Renal cortex interstitium (tissue), 11 donors: ENCODE results near the gene GDPD3. TPM values are rescaled to one million over a fixed set of nuclear protein-coding genes. Genes with fewer than 3 reads are reported as not detected.

ENCODE experiments used
- DNase-seq, 11 donors: peaks; one replicate each; pipeline ENCODE4 v3.0.0-alpha.2; 2013; ENCODE audit warnings: low read depth in 9 of 11, low spot score in 4 of 11; ENCODE audit errors: extremely low read depth in 1 of 11
- polyA plus RNA-seq, 3 donors: library from polyadenylated mRNA; unstranded; fragments of 120-200 nt; gene quantifications; one replicate each; pipeline ENCODE4 v1.2.1, GENCODE V29; 2013; ENCODE audit not compliant: insufficient read length in 3 of 3

Gene GDPD3
- polyA plus RNA-seq, 3 donors: 11.3 to 14.0 (median 12.6) TPM

DNA sequence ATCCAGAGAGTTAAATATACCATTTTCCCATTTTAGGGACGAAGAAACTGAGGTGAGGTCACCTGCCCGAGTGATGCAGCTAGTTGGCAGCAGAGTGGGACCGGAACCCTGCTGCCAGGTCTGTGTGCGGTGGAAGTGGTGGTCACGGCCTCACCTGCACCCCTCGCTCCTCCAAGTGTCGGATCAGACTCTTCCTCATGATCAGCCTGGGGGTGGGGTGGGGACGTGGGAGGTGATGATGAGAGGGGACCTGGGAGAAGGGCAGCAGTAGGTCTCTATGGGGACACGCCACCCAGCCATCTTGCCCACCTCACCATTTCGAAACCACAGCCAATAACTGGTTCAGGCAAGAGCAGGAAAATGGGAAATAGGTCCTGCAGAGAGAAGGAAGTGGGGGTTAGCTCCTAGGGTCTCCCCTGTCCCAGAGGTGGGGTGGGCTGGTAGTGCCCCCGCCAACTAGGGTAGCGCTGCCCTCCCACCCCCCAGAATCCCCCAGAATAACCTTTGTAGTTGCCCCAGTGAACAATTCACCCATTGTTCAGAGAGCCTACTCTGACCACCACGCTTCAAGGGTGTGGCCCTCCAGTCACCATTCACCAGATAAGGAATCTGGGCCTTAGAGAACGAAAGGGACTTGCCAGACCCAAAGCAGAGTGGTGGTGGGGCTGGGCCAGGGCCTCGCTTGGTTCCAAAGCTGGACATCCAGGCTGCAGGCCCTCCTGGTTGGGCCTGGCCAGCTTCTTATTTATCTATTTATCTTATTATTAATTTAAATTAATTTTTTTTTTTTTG is 5.1 kb downstream of the GDPD3 start:
- no peak for DNase-seq

DNA sequence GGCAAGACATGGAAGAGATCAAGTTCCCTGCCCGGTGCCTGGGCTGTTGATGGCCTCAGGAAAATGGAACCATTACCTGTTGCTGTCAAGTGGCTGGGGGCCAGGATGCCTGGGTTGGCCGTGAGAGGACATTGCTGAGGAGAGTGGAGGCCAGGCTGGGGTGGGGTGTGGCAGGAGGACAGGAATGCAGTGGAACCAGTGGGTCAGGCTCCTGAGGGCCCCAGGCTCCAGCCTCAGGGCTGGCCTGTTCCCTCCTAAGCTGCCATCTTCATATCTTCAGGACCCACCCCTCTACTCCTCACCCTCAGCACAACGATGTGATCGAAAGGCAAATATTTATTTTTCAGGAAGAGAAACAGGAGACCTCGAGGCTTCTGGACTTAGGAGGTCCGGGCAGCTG is 8.8 kb downstream of the GDPD3 start:
- DNase-seq: no peak

DNA sequence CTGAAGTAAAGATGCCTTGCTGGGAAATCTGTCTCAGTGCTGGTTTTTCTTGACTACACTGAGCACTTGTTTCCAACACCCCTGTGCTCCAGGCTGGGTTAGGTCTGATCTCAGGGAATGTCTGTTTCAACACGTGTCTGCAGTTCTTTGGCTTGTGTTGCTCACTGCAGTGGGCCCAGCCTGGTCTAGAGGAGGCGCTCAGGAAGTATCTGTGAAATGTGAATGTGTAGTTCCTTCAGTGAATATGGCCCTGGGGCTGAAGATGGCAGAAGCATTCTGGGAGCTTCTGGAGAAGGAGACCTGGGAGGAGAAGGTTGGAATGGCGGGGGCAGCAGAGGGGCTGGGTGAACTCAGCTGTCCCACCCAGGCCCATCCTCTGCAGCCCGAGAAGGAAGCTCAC is 9.2 kb downstream of the GDPD3 start:
- DNase-seq: no peak

DNA sequence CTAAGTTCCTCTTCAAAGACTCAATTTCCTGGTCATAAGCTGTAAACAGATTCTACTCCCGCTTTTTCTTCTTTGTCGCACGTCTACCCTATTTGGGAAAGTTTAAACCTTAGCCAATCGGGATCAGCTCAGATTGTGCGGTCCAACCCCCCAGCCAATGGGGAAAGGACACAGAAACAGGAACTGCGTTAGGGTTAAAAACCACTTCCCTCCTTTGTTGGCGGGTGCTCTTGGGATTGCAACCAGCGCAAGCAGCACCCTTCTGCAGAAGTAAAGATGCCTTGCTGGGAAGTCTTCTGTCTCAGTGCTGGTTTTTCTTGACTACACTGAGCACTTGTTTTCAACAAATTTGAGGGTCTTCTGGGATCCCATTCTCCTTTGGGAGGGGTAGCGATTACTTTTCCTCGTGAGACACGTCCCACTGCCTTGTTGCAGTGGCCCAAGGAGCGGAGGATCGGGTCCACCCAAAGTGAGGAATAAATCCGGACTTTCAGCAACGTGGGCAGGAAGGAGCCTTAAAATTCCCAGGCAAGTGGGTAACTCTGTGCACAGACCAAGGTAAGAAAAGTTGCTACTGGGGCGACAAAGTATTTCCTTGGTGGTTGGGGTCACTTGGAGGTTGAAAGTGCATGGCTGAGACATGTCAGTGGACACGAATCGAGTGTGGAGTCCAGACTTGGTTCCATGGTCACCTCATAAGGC is 16.3 kb downstream of the GDPD3 start:
- DNase-seq: no peak

DNA sequence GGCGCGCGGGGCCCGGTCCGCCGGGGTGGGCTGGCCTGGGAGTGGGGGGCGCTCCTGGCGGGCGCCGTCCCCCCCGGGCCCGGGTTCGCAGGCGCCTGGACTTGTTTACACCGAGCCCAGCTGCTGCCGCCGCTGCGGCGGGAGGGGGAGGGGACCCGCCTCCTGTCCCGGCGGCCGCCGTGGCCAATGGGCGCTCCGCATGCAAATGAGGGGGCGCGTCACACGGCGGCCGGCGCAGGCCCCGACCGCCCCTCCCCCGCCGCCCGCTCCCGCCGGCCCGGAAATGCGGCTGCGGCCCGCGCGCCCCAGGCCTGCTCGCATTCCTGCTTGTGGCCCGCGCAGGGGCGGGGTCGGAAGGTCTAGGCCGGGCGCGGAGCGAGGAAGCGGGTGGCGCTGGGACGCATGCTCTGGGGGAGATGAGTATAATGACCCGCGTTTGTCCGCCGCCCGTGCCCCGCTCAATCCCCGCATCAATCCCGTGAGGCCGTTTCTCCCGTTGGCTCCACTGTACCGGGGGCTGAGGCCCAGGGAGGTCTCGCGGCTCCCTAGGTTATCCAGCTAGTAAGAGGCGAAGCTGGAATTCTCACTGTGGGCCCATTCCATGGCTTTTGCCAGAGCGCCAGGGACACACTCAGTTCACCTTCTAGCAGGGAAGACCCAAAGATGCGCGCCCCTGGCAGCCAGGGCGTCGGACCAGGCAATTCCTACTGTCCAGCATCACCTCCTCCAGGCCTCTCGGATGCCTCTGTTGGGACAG is 17.1 kb downstream of the GDPD3 start, which contains the start of gene YPEL3:
YPEL3 (minus strand) TSS at position 109 of the 757 bp plus-strand sequence. CDS start 731 bp downstream, outside the sequence.
- peak in 10 of 11 donors; percentile 69 to 86 (median 84) for DNase-seq

DNA sequence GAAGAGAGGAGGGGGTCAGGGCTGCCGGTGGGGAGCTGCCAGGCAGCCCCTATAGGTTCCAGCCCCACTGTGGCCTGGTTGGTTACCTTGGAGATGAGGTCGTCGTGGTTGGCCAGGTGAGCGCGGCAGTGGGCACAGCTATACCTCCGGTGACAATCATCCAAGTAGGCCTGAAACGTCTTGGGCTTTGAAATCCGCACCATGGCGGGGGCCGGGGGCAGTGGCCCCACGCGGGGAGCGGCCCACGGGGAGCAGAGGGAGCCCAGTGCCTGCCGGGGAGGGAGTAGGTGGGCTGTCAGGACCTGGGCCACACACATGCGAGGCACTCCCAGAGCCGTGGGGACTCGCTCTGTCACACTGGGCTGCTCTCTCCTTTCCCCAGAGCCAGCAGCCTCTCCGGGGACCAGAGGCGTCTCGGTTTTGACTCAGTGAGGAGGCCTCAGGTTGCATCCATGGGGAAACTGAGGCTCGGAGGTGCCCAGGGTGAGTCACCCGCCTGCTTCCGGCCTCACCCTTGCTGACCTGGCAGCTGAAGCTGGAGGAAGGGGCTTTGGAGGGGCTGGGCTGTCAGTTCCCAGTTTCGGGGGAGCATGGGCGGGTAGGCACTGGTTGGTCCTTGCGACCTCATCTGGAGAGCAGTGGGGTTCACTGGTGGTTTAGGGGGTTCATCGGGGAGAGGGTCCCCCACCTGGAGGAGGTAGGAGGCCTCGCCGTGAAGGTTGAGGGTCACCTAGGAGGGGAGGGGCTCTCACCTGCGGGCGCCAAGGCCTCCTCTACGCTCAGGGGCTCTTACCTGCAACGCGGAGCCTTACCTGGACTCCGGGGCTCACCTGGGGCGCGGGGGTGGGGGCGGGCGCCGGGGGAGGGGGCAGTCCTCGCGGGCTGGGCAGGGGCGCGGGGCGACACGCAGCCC is 17.9 kb downstream of the GDPD3 start:
- DNase-seq: no peak

DNA sequence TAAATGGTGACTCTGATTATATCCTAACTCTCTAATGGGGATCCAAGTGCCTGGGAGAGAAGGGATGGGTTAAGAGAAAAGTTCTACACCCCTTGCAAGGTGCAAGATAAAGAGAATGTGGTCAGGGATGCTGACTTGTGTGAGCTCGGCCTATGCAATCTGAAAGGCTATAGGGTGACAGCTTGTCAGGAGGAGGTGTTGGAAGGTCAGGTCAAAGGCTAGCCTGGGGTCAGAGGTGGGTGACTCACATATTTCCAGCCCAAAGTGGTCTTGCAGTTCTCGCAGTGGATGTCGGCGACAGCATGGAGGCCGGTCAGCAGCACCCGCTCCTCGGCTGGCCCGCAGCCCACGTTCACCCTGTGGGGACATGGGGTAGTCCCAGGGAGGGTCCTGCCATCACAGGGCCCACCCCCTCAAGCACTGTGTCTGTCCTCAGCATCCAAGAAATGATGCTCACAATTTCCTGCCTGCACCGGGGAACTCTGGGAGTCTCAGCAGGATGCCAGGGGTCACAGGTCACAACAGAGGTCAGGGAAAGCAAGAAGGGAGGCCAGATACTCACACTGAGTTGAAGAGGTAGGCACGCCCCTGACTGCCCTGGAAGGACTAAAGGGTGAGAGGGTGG is 18.7 kb downstream of the GDPD3 start:
- no peak for DNase-seq

DNA sequence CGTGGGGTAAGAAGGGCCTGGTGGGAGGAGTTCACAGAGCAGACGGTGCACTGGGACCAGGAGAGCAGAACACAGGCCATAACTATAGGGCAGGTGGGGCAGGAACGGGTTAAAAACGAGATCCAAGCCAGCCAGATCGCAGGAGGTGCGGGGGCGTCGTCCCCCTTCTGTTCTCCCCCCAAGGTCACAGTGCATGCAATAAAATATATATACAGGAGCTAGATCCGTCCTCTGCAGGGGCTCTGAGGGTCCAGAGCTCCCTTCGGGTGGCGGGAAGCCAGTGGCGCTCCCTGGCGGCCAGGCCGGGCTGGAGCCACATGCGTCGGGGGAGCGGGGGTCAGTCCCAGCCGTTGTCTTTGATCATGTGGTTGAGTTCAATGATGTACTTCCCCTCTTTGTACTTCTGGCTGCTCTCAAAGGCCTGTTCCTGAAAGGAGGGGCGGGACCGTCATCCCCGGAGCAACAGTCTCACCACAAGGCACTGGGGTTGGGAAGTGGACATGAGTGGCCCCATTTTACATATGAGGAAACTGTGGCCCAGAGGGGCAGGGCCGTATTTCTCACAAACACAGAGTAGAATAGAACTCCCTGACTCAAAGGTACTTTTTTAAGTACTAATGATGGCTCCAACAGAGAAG is 20.8 kb downstream of the GDPD3 start:
- peak in 8 of 11 donors; percentile 53 to 64 (median 60) for DNase-seq

DNA sequence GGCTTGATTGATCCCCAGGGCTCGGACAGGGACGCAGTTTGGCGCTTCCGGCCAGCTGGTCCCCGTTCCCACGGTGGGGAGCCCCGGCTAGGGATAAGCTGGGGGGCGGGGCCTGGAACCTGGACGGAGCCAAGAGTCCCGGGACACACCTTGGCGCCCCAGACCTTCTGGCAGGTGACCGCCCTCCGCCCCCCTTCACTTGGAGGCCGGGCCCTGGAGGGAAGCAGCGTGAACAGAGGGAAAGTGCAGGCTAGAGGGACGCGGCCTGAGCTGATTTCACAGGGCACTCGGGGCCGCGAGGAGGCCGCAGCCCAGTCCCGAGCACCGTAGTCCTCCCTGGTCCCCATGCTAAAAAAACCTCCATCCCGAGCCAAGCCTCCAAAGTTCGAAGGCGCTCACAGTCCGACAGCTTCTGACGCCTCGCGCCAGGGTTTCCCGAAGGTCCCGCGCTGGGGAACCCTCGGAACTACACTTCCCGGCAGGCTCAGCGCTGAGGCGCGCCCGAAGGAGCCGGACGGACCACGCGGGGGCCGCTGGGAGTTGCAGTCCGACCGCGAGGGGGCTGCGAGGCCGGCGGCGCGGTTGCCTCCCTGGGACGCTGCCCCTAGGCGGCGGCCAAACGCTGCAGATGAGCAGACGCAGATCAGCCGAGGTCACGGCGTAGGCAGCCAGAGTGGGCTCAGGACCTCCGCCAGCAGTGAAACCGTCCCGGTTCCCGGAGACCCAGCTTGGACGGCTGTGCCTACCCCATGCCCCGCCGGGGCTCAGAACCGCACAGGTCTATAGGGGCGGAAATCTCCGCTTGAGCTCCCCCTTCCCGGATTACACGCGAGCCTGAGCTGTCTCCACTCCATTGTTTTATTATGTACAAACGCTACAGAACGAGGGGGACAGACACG is 21.6 kb downstream of the GDPD3 start, which contains the start of gene TBX6:
TBX6 (minus strand) TSS at position 451 of the 899 bp plus-strand sequence. CDS start 731 bp downstream, outside the sequence.
- peak; percentile 74 to 91 (median 87) for DNase-seq

DNA sequence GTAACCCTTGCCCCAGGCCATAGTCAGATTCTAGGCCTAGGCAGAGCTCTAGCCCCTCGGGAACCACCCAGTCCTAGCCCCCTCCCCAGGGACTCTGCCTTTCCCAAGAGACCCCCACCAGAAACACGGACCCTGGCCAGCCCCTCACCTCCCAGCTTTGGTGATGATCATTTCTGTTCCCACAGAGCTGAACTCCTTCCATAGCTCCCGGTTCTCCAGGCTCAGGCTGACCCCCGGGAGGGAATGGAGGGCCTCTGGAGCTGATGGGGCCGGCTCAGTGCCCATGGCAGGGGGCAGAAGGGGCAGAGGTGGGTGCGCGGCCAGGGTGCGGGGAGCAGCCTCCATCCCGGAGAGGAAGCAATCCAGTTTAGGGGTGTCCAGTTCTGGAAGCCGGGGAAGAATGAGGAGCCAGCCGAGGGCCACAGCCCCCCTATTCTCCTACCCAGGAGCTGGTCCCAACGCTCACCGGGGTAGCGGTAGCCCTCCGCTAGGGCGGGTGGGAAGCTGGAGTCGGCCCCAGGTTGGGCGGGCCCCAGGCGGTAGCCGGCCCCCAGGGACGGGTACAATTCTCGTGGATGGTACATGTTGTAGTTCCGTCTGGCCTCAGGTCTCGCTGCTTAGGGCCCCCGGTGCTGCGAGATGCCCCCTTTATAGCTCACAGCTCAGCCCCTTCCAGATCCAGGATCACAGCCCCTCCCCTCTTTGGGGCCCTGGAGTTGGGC is 22.6 kb downstream of the GDPD3 start:
- DNase-seq: no peak

DNA sequence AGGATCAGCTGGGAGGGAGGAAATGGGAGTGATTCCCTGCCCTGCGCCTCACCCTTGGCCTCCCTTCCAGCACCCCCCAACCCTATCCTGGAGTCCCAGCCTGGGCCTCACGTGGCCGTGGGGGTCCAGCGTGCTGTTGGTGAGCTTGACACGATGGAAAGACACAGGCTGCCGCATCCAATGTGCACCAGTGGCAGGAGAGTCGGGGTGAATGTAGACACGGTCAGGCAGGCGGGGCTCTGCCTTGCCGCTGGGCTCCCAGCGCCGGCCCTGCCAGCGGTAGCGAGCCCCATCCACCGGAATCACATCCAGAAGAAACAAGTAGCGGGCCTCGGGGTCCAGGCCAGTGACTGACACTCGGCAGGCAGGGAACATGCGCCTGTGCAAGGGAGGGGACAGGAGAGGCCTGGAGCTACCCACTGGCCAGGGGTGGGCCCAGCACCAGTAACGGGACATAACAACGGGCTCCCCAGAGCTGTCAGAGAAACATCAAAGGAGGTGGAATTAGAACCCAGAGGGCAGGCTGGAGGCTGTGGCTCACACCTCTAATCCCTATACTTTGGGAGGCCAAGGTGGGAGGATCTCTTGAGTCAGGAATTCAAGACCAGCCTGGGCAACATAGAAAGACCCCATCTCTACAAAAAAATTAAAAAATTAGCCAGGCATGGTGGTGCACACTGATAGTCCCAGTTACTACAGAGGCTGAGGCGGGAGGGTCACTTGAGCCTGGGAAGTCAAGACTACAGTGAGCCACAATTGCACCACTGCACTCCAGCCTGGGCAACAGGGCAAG is 24.3 kb downstream of the GDPD3 start:
- no peak for DNase-seq

DNA sequence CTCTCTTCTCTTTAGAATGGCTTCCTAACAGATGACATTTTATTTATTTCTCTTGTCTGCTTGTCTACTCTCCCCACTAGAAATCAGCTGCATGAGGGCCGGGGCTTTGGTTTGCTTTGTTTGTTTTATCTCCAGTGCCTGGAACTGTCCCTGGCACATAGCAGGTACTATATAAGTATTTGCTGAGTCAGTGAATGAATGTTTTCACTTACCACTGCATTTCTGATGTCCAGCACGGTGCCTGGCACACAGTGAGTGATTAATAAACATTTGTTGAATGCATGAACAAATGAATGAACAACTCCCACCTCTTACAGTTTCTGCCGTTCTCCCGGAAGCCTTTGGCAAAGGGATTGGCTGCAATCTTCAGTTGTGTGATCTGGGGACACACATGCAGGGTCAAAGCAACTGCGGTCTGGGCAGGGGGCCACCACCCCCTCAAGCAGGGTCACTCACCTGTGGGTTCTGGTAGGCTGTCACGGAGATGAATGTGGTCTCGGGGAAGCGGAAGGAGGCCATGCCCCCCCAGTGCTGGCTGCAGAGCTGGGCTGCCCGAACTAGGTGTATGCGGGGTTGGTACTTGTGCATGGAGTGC is 25.0 kb downstream of the GDPD3 start:
- DNase-seq: no peak

DNA sequence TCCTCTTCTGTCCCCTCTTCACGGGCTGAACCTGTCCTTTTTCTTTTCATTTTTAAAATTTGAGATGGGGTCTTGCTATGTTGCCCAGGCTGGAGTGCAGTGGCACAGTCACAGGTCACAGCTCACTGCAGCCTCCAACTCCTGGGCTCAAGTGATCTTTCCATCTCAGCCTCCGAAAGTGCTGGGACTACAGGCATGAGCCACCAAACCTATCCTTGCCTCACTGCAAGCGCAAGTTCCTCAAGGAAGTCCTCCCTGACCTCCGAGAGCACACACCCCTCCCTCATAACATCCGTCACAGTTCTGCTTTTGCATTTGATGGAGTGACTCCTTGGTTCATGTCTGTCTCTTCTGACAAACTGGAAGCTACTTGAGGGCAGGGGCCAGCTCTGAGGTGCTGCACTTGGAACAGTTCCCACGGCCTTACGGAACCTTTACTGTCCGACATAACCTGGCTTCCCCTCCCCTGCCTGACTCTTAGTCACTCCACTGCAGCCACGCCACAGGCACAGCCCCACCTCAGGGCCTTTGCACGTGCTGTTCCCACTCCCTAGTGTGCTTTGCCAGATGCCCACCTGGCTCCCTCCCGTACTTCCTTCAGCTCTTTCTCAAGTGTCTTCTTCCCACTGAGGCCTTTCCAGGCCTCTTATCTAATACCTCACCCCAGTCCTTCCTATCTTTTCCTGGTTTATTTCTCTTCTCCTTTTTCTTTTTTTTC is 26.0 kb downstream of the GDPD3 start:
- DNase-seq: no peak
